Stimulated activated naive CD8-positive, alpha-beta T cell treated with anti-CD3 and anti-CD28 coated beads, Interleukin-15, Interleukin-2, amounts not matched to agents 100 ng/mL and 50 ng/mL, for 24 hours (primary cell): Measurements from ENCODE around the gene MTSS2.

Experiments
- H3K27ac Mint-ChIP-seq: one replicate; pipeline ENCODE4 v1.8.0; 2021; ENCODE audit warnings: mild to moderate bottlenecking, mixed read lengths
- H3K27me3 Mint-ChIP-seq: one replicate; pipeline ENCODE4 v1.8.0; 2021; ENCODE audit warnings: mixed read lengths
- H3K36me3 Mint-ChIP-seq: one replicate; pipeline ENCODE4 v1.8.0; 2021; ENCODE audit warnings: low read depth, mixed read lengths
- H3K4me1 Mint-ChIP-seq: one replicate; pipeline ENCODE4 v1.8.0; 2021; ENCODE audit warnings: low read depth, mixed read lengths
- H3K4me3 Mint-ChIP-seq: one replicate; pipeline ENCODE4 v1.8.0; 2021; ENCODE audit warnings: mild to moderate bottlenecking, mixed read lengths
- H3K9me3 Mint-ChIP-seq: one replicate; pipeline ENCODE4 v1.8.0; 2021; ENCODE audit warnings: mixed read lengths

The MTSS2 gene

GRCh38 chr16:70708366-70709246 is 22.8 kb upstream of the MTSS2 start:
- no peak overlapping the region for H3K4me3 Mint-ChIP-seq
- no peaks in the 10 kb centered on the region for H3K9me3 Mint-ChIP-seq
- peaks cover 5% of the 10 kb centered on the region for H3K36me3 Mint-ChIP-seq
- H3K27me3 Mint-ChIP-seq = no peaks in the 10 kb centered on the region
- H3K4me1 Mint-ChIP-seq = peaks cover 5% of the 10 kb centered on the region
- no peak overlapping the region for H3K27ac Mint-ChIP-seq

GRCh38 chr16:70706948-70707465 is 21.2 kb upstream of the MTSS2 start:
- Mint-ChIP-seq H3K27me3 (no peaks in the 10 kb centered on the region), H3K27ac (no peak overlapping the region), H3K9me3 (no peaks in the 10 kb centered on the region), H3K4me3 (no peak overlapping the region), H3K4me1 (peaks cover 5% of the 10 kb centered on the region), H3K36me3 (peaks cover 5% of the 10 kb centered on the region)

GRCh38 chr16:70705056-70705455 is 19.2 kb upstream of the MTSS2 start:
- H3K27ac Mint-ChIP-seq = no peak overlapping the region
- H3K36me3 Mint-ChIP-seq = no peaks in the 10 kb centered on the region
- no peak overlapping the region for H3K4me3 Mint-ChIP-seq
- no peaks in the 10 kb centered on the region for H3K9me3 Mint-ChIP-seq
- no peaks in the 10 kb centered on the region for H3K4me1 Mint-ChIP-seq
- no peaks in the 10 kb centered on the region for H3K27me3 Mint-ChIP-seq

GRCh38 chr16:70704586-70704985 is 18.7 kb upstream of the MTSS2 start:
- Mint-ChIP-seq H3K4me1 (no peaks in the 10 kb centered on the region), H3K27me3 (no peaks in the 10 kb centered on the region), H3K9me3 (no peaks in the 10 kb centered on the region), H3K36me3 (no peaks in the 10 kb centered on the region), H3K27ac (no peak overlapping the region), H3K4me3 (no peak overlapping the region)

- Mint-ChIP-seq H3K27ac (no peak overlapping the region), H3K36me3 (peaks cover 5% of the 10 kb centered on the region), H3K9me3 (no peaks in the 10 kb centered on the region), H3K4me3 (no peak overlapping the region), H3K4me1 (peaks cover 5% of the 10 kb centered on the region), H3K27me3 (no peaks in the 10 kb centered on the region)
These were observed 18.1 kb upstream of the MTSS2 start for GRCh38 chr16:70703835-70704381.

- Mint-ChIP-seq H3K27ac (no peak overlapping the region), H3K36me3 (peaks cover 5% of the 10 kb centered on the region), H3K27me3 (no peaks in the 10 kb centered on the region), H3K4me1 (peaks cover 5% of the 10 kb centered on the region), H3K9me3 (no peaks in the 10 kb centered on the region), H3K4me3 (no peak overlapping the region)
These were observed 17.4 kb upstream of the MTSS2 start for GRCh38 chr16:70703041-70703834.

- H3K4me3 Mint-ChIP-seq = no peak overlapping the region
- H3K27me3 Mint-ChIP-seq = no peaks in the 10 kb centered on the region
- peaks cover 5% of the 10 kb centered on the region for H3K36me3 Mint-ChIP-seq
- no peaks in the 10 kb centered on the region for H3K9me3 Mint-ChIP-seq
- H3K4me1 Mint-ChIP-seq = peaks cover 10% of the 10 kb centered on the region
- H3K27ac Mint-ChIP-seq = no peak overlapping the region
These were observed 16.8 kb upstream of the MTSS2 start for GRCh38 chr16:70702624-70703023.

- Mint-ChIP-seq H3K4me1 (peaks cover 16% of the 10 kb centered on the region), H3K36me3 (peaks cover 5% of the 10 kb centered on the region), H3K27me3 (no peaks in the 10 kb centered on the region), H3K4me3 (no peak overlapping the region), H3K27ac (no peak overlapping the region), H3K9me3 (no peaks in the 10 kb centered on the region)
These were observed 16.1 kb upstream of the MTSS2 start for GRCh38 chr16:70701998-70702397.

GRCh38 chr16:70701596-70701995 is 15.7 kb upstream of the MTSS2 start:
- Mint-ChIP-seq H3K27ac (no peak overlapping the region), H3K27me3 (no peaks in the 10 kb centered on the region), H3K4me3 (no peak overlapping the region), H3K9me3 (no peaks in the 10 kb centered on the region), H3K4me1 (peaks cover 20% of the 10 kb centered on the region), H3K36me3 (peaks cover 5% of the 10 kb centered on the region)

- no peaks in the 10 kb centered on the region for H3K27me3 Mint-ChIP-seq
- H3K4me1 Mint-ChIP-seq = peaks cover 26% of the 10 kb centered on the region
These were observed 15.2 kb upstream of the MTSS2 start for GRCh38 chr16:70701036-70701435.

GRCh38 chr16:70700101-70701020 is 14.5 kb upstream of the MTSS2 start:
- Mint-ChIP-seq H3K27ac (no peak overlapping the region), H3K4me3 (no peak overlapping the region), H3K36me3 (peaks cover 5% of the 10 kb centered on the region), H3K27me3 (no peaks in the 10 kb centered on the region), H3K9me3 (no peaks in the 10 kb centered on the region), H3K4me1 (peaks cover 33% of the 10 kb centered on the region)

More at GRCh38 chr16:70701036-70701435, 15.2 kb upstream of the MTSS2 start:
- Mint-ChIP-seq H3K4me3 (no peak overlapping the region), H3K9me3 (no peaks in the 10 kb centered on the region), H3K36me3 (peaks cover 5% of the 10 kb centered on the region), H3K27ac (no peak overlapping the region)

GRCh38 chr16:70699696-70700095 is 13.8 kb upstream of the MTSS2 start:
- no peaks in the 10 kb centered on the region for H3K9me3 Mint-ChIP-seq
- peaks cover 35% of the 10 kb centered on the region for H3K4me1 Mint-ChIP-seq
- H3K27me3 Mint-ChIP-seq = no peaks in the 10 kb centered on the region
- H3K36me3 Mint-ChIP-seq = peaks cover 5% of the 10 kb centered on the region
- no peak overlapping the region for H3K27ac Mint-ChIP-seq
- no peak overlapping the region for H3K4me3 Mint-ChIP-seq

GRCh38 chr16:70698901-70699300 is 13.0 kb upstream of the MTSS2 start:
- Mint-ChIP-seq H3K4me1 (peaks cover 35% of the 10 kb centered on the region), H3K9me3 (no peaks in the 10 kb centered on the region), H3K27me3 (no peaks in the 10 kb centered on the region), H3K27ac (no peak overlapping the region), H3K36me3 (peaks cover 5% of the 10 kb centered on the region), H3K4me3 (no peak overlapping the region)

- Mint-ChIP-seq H3K4me3 (no peak overlapping the region), H3K9me3 (no peaks in the 10 kb centered on the region), H3K27me3 (no peaks in the 10 kb centered on the region), H3K36me3 (peaks cover 5% of the 10 kb centered on the region), H3K4me1 (peaks cover 39% of the 10 kb centered on the region), H3K27ac (no peak overlapping the region)
These were observed 11.8 kb upstream of the MTSS2 start for GRCh38 chr16:70697594-70698170.
